Measurements from ENCODE around the gene CREB3L4.
"Not testable (repeated sequence)": the region's sequence is repeated elsewhere in the genome, so short reads cannot be mapped to it uniquely, and the experiment has no call there.

Gene CREB3L4

GRCh38 chr1:153973071-153973470, 5.4 kb downstream of the CREB3L4 start:
- Histone ChIP-seq H3K27me3 (ENCODE audit: insufficient read depth, low read length) (no peaks in the 10 kb centered on the region), H2AFZ (ENCODE audit: low read depth, low read length) (no peak overlapping the region), H3K9me3 (ENCODE audit: low read length) (no peaks in the 10 kb centered on the region), H3K4me1 (ENCODE audit: insufficient read depth, low read length) (peaks cover 20% of the 10 kb centered on the region), H3K36me3 (ENCODE audit: insufficient read depth, low read length) (peaks cover 21% of the 10 kb centered on the region), H3K4me3 (ENCODE audit: low read length) (no peak overlapping the region)

- H2AFZ ChIP-seq (ENCODE audit: low read depth, low read length), result no peak overlapping the region
- H3K9me3 ChIP-seq (ENCODE audit: low read length), result no peaks in the 10 kb centered on the region
- H3K4me3 ChIP-seq (ENCODE audit: low read length), result no peak overlapping the region
- no peaks in the 10 kb centered on the region for H3K27me3 ChIP-seq (ENCODE audit: insufficient read depth, low read length)
- H3K4me1 ChIP-seq (ENCODE audit: insufficient read depth, low read length), result peaks cover 16% of the 10 kb centered on the region
- H3K36me3 ChIP-seq (ENCODE audit: insufficient read depth, low read length), result peaks cover 21% of the 10 kb centered on the region
These were observed 5.8 kb downstream of the CREB3L4 start for GRCh38 chr1:153973525-153973924.

GRCh38 chr1:153976819-153977249, 9.1 kb downstream of the CREB3L4 start:
- Histone ChIP-seq H3K27me3 (ENCODE audit: insufficient read depth, low read length) (no peaks in the 10 kb centered on the region), H3K9me3 (ENCODE audit: low read length) (no peaks in the 10 kb centered on the region), H3K4me1 (ENCODE audit: insufficient read depth, low read length) (peaks cover 8% of the 10 kb centered on the region), H3K4me3 (ENCODE audit: low read length) (peak overlapping the region; percentile 72), H3K36me3 (ENCODE audit: insufficient read depth, low read length) (peaks cover 22% of the 10 kb centered on the region), H2AFZ (ENCODE audit: low read depth, low read length) (no peak overlapping the region)

DNA sequence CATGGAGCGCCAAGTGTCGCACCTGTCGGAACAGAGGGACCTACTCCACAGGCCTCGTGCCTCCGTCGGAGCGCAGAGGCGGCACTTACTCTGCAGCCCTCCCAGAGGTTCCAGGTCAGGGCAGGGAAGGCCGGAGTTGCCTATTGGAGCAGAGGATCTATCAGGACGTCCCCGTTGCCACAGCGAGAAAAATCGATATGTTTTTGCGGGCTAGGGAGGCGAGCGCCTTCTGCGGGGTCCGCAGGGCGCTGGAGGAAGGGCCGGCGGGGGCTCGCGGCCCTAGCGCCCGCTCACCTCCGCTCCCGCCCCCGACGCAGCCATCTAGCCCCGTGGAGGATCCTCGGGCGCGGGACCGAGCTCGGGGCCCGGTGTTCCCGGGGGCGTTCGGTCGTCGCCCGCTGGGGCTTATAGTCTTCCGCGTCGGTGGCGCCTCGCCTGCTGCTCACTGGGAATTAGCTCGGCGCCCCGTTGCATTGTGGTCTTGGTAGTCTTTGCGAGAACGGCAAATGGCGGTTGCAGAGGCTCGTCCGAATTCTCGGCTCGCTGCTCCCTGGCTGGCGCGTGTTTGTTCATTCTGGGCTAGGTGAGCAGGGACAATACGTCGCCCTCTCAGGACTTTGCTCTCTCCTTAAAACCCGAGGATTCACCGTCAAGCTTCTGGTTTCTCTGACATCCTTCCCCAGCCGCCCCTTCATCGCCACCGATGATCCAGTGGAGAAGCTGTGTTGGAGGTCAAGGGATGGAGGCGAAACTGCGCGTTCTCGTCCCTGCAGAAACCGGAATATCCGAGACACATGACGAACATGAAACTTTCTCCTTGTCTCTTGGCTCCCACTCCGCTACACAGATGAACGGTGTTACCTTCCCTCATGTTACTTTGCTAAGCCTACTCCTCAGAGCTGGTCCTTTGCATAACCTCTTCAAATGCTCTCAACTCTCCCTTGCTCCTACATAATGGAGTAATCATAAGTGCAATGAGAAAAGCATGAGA, 9.8 kb downstream of the CREB3L4 start, which contains the start of gene JTB:
Gene JTB, minus strand, starts transcription at position 425 of the 991 bp plus-strand sequence. Its CDS starts 422 bp downstream, at position 3.
- Histone ChIP-seq H3K27me3 (ENCODE audit: insufficient read depth, low read length) (no peaks in the 10 kb centered on the region), H3K4me3 (ENCODE audit: low read length) (peak within 1 kb of the TSS; percentile 72), H3K4me1 (ENCODE audit: insufficient read depth, low read length) (peaks cover 8% of the 10 kb centered on the region), H3K9me3 (ENCODE audit: low read length) (no peaks in the 10 kb centered on the region), H3K36me3 (ENCODE audit: insufficient read depth, low read length) (peaks cover 24% of the 10 kb centered on the region), H2AFZ (ENCODE audit: low read depth, low read length) (peak within 1 kb of the TSS; percentile 64)

DNA sequence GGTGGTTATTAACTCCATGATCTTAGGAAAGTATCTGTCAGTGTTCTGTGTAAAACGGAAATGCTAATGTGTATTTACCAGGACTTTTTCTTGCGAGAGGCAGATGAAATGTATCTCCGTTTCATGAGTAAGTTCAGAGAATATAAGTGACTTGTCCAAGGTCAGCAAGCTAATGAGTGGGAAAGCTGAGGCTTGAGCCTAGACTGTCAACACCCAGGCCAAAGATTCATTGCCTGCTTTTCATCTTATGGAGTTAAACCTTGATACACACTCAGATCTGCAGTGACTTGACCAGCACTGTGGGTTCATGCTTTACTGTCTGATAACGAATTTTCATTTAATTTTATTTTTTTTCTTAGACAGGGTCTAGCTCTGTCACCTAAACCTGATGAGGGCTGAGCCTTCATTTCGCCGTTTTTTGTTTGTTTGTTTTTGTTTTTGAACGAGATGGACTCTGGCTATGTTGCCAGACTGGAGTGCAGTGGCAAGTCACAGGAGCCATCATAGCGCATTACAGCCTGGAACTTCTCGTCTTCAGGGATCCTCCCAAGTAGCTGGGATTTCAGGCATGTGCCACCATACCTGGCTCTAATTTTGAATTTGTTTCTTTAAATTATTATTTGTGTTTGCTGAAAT, 10.7 kb downstream of the CREB3L4 start:
- peaks cover 8% of the 10 kb centered on the region for H3K4me1 ChIP-seq (ENCODE audit: insufficient read depth, low read length)
- H2AFZ ChIP-seq (ENCODE audit: low read depth, low read length), result peak overlapping the region; percentile 64
- peaks cover 26% of the 10 kb centered on the region for H3K36me3 ChIP-seq (ENCODE audit: insufficient read depth, low read length)
- H3K4me3 ChIP-seq (ENCODE audit: low read length), result peak overlapping the region; percentile 72
- H3K27me3 ChIP-seq (ENCODE audit: insufficient read depth, low read length), result no peaks in the 10 kb centered on the region
- H3K9me3 ChIP-seq (ENCODE audit: low read length), result no peaks in the 10 kb centered on the region

- not testable (repeated sequence) for H3K4me1 ChIP-seq (ENCODE audit: insufficient read depth, low read length); H3K9me3 ChIP-seq (ENCODE audit: low read length); H3K4me3 ChIP-seq (ENCODE audit: low read length); H3K27me3 ChIP-seq (ENCODE audit: insufficient read depth, low read length); H2AFZ ChIP-seq (ENCODE audit: low read depth, low read length)
- peaks cover 25% of the 10 kb centered on the region for H3K36me3 ChIP-seq (ENCODE audit: insufficient read depth, low read length)
These were observed 11.4 kb downstream of the CREB3L4 start for GRCh38 chr1:153979091-153979490.

GRCh38 chr1:153981735-153982134, 14.0 kb downstream of the CREB3L4 start:
- H3K4me3 ChIP-seq (ENCODE audit: low read length); H3K27me3 ChIP-seq (ENCODE audit: insufficient read depth, low read length); H2AFZ ChIP-seq (ENCODE audit: low read depth, low read length); H3K9me3 ChIP-seq (ENCODE audit: low read length): not testable (repeated sequence)
- H3K36me3 ChIP-seq (ENCODE audit: insufficient read depth, low read length), result peaks cover 11% of the 10 kb centered on the region
- H3K4me1 ChIP-seq (ENCODE audit: insufficient read depth, low read length), result peaks cover 16% of the 10 kb centered on the region

DNA sequence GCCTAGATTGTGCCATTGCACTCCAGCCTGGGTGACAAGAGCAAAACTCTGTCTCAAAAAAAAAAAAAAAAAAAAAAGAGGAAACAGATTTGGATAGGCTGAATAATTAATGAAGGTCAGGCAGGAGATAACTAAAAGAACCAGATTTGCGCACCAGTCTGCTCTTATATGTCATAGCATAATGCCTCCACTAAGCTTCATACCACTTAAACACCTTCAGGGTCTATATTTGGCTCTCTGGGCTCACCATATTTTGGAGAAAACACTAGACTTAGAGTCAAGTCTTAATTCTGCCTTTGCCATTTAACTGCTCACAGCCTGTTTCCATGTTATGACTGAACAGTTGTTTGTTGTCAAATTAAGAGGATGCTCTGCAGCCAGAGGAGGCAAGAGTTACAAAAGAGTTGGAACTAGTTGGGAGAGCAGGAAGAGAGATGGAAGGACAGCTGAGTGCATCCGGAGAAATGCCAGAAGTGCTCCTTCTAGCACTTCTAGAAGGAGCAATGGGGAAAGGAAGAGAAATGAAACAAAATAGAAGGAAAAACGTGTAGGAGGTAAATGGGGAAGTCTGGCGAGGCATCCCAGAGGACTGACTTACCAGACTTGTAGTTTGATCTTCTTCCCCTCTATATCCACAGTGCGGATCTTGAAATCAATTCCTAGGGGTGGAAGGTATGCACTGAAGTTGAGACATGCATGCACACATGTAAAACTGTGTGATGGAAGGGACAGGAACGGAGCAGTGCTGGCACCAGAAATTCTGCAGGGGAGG, 16.6 kb downstream of the CREB3L4 start:
- Histone ChIP-seq H3K27me3 (ENCODE audit: insufficient read depth, low read length) (no peaks in the 10 kb centered on the region), H3K36me3 (ENCODE audit: insufficient read depth, low read length) (peaks cover 11% of the 10 kb centered on the region), H3K9me3 (ENCODE audit: low read length) (no peaks in the 10 kb centered on the region), H2AFZ (ENCODE audit: low read depth, low read length) (no peak overlapping the region), H3K4me3 (ENCODE audit: low read length) (peak overlapping the region; percentile 83), H3K4me1 (ENCODE audit: insufficient read depth, low read length) (peaks cover 16% of the 10 kb centered on the region)

- peak overlapping the region; percentile 44 for H2AFZ ChIP-seq (ENCODE audit: low read depth, low read length)
- peak overlapping the region; percentile 83 for H3K4me3 ChIP-seq (ENCODE audit: low read length)
- no peaks in the 10 kb centered on the region for H3K9me3 ChIP-seq (ENCODE audit: low read length)
- peaks cover 11% of the 10 kb centered on the region for H3K36me3 ChIP-seq (ENCODE audit: insufficient read depth, low read length)
- H3K4me1 ChIP-seq (ENCODE audit: insufficient read depth, low read length), result peaks cover 16% of the 10 kb centered on the region
- H3K27me3 ChIP-seq (ENCODE audit: insufficient read depth, low read length), result no peaks in the 10 kb centered on the region
These were observed 17.7 kb downstream of the CREB3L4 start for GRCh38 chr1:153985341-153985912.

DNA sequence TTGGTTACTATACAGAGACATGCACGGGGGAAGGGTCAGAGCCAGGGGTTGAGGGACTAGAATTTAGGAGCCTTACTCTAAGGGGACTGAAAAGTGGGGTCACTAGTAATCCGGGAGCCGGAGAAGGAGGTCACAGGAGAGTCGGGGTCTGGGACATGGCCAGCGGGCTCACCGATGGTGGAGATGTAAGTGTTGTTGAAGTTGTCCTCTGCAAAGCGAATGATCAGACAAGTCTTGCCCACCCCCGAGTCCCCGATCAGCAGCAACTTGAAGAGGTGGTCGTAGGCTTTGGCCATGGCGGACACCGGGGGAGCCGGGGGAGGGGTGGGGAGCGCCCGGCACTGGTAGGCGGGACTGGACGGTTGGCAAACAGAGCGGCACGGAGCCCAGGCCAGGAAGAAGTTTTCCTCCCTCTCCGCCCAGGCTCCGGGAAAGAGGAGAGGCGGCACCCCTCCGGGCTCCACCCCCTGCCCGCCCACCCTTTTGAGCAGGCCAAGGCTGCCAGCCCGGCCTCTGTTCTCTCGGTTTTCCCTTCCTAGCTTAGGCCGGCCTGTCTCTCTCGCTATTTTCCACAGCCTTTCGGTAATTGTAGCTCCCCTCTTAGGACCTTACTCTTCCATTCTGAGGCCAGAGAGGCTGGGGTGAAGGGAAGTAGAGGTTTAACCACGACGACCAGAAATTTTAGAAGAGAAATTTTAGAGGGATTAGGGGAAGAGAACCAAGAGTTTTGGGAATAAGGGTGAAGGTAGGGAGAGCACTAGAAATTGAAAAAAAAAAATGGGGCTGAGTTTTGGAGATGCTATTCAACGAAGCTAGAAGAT, 18.4 kb downstream of the CREB3L4 start, which contains the start of gene RAB13:
Gene RAB13, minus strand, starts transcription at position 399 of the 821 bp plus-strand sequence. Its CDS starts 103 bp downstream, at position 296.
- H3K36me3 ChIP-seq (ENCODE audit: insufficient read depth, low read length), result peaks cover 12% of the 10 kb centered on the region
- no peaks in the 10 kb centered on the region for H3K27me3 ChIP-seq (ENCODE audit: insufficient read depth, low read length)
- peaks cover 17% of the 10 kb centered on the region for H3K4me1 ChIP-seq (ENCODE audit: insufficient read depth, low read length)
- peak within 1 kb of the TSS; percentile 83 for H3K4me3 ChIP-seq (ENCODE audit: low read length)
- H3K9me3 ChIP-seq (ENCODE audit: low read length), result no peaks in the 10 kb centered on the region
- peak within 1 kb of the TSS; percentile 72 for H2AFZ ChIP-seq (ENCODE audit: low read depth, low read length)

GRCh38 chr1:153987621-153988020, 19.9 kb downstream of the CREB3L4 start:
- peaks cover 23% of the 10 kb centered on the region for H3K36me3 ChIP-seq (ENCODE audit: insufficient read depth, low read length)
- no peak overlapping the region for H2AFZ ChIP-seq (ENCODE audit: low read depth, low read length)
- H3K4me3 ChIP-seq (ENCODE audit: low read length), result no peak overlapping the region
- peaks cover 26% of the 10 kb centered on the region for H3K4me1 ChIP-seq (ENCODE audit: insufficient read depth, low read length)
- no peaks in the 10 kb centered on the region for H3K9me3 ChIP-seq (ENCODE audit: low read length)
- no peaks in the 10 kb centered on the region for H3K27me3 ChIP-seq (ENCODE audit: insufficient read depth, low read length)
